K562 (cell line): ENCODE measurements around the gene GP2. TPM values are rescaled to one million over a fixed set of nuclear protein-coding genes. Genes with fewer than 3 reads are reported as not detected.

ENCODE experiments used
- ATAC-seq: fragments of 200-7000 bp; cut with Tn5 transposase; 3 replicates; pipeline ENCODE4 v1.9.1; 2020; ENCODE audit warnings: moderate library complexity
- BruUV-seq: library from RNA; stranded (reverse); fragments of 400-500 nt; replicated peaks from 2 replicates; lab custom pipeline; 2021; lab: Mats Ljungman, UMichigan
- CTCF ChIA-PET: fragments of 300-600 bp; formaldehyde crosslinking; extraction: SDS; loops from one replicate; lab custom pipeline; 2021; ENCODE audit warnings: low intra/inter-chr PET ratio; lab: Yijun Ruan, JAX
- POLR2A ChIA-PET: fragments of 300-600, 350-650 bp; sonication (Branson Sonifier 250); formaldehyde crosslinking; extraction: SDS; loops from one replicate; lab custom pipeline; 2021; ENCODE audit warnings: antibody characterized with exemption, inconsistent platforms; lab: Yijun Ruan, JAX
- DNase-seq, 4 experiments: peaks; one replicate each; pipeline versions ENCODE4 v3.0.0 to v3.0.0-alpha.2; 2011 to 2018; ENCODE audit warnings: low spot score in 3 of 4, mixed read lengths in 3 of 4; ENCODE audit errors: extremely low read depth in 1 of 4
- FAIRE-seq: peaks from 2 replicates; lab custom pipeline; 2011; peaks lifted over from hg19 to GRCh38; lab: Jason Lieb, UNC
- H2AFZ ChIP-seq: 2 replicates; pipeline ENCODE4 v1.6.0; 2011; ENCODE audit warnings: low read depth, low read length, control low read depth, inconsistent platforms
- H3K27ac ChIP-seq: fragments of 200-600 bp; 3 replicates; pipeline ENCODE4 v1.8.0; 2011; ENCODE audit warnings: low read depth, mild to moderate bottlenecking, control low read depth, inconsistent platforms, low read length, moderate library complexity, mixed read lengths; ENCODE audit errors: extremely low read depth
- H3K27me3 ChIP-seq, 2 experiments: fragments of 300-600 bp in 1 of 2; 2 replicates in 1 of 2; 3 replicates in 1 of 2; pipeline versions ENCODE4 v1.6.0 to v1.8.0; 2011; ENCODE audit warnings: inconsistent platforms in 2 of 2, low read length in 2 of 2, mild to moderate bottlenecking in 1 of 2, mixed read lengths in 1 of 2, moderate library complexity in 1 of 2; ENCODE audit not compliant: control insufficient read depth in 2 of 2, insufficient read depth in 2 of 2
- H3K36me3 ChIP-seq: fragments of 300-600 bp; 3 replicates; pipeline ENCODE4 v1.8.0; 2011; ENCODE audit warnings: mild to moderate bottlenecking, low read length, inconsistent platforms; ENCODE audit not compliant: control insufficient read depth, insufficient read depth
- H3K4me1 ChIP-seq, 2 experiments: fragments of 200-600 bp in 1 of 2; replicated peaks in 1 of 2; 2 replicates in 1 of 2; 3 replicates in 1 of 2; pipeline versions ENCODE4 v1.5.1 to v1.8.0; 2011; ENCODE audit warnings: inconsistent platforms in 2 of 2, low read length in 2 of 2, mild to moderate bottlenecking in 1 of 2, mixed read lengths in 1 of 2, moderate library complexity in 1 of 2; ENCODE audit not compliant: control insufficient read depth in 2 of 2, insufficient read depth in 2 of 2
- H3K4me2 ChIP-seq: 2 replicates; pipeline ENCODE4 v1.6.1; 2011; ENCODE audit warnings: low read length, control low read depth, inconsistent platforms, mixed read lengths; ENCODE audit not compliant: insufficient read depth
- H3K4me3 ChIP-seq: fragments of 200-600 bp; sonication (generic), shearing (Covaris generic); 2 replicates; pipeline ENCODE4 v1.5.1; 2016; ENCODE audit warnings: control low read depth, inconsistent platforms
- H3K79me2 ChIP-seq: fragments of 200-600 bp; 3 replicates; pipeline ENCODE4 v1.8.0; 2011; ENCODE audit warnings: low read length, inconsistent platforms; ENCODE audit not compliant: control insufficient read depth, insufficient read depth
- H3K9ac ChIP-seq, 2 experiments: 2 replicates each; pipeline versions ENCODE4 v1.6.0 to v1.6.1; 2011; ENCODE audit warnings: low read depth in 2 of 2, low read length in 2 of 2, control low read depth in 1 of 2, inconsistent platforms in 1 of 2, mild to moderate bottlenecking in 1 of 2, mixed read lengths in 1 of 2; ENCODE audit not compliant: insufficient read depth in 1 of 2
- H3K9me1 ChIP-seq: one replicate; pipeline ENCODE4 v1.6.0; 2011; ENCODE audit warnings: inconsistent platforms, mild to moderate bottlenecking, low read length, moderate library complexity; ENCODE audit not compliant: control insufficient read depth, insufficient read depth
- H3K9me3 ChIP-seq: replicated peaks from 2 replicates; pipeline ENCODE4 v1.5.1; 2011; ENCODE audit warnings: low read depth, low read length, inconsistent platforms; ENCODE audit not compliant: control insufficient read depth, insufficient read depth
- H4K20me1 ChIP-seq: replicated peaks from 2 replicates; pipeline ENCODE4 v1.6.1; 2011; ENCODE audit warnings: low read length, inconsistent platforms, mixed read lengths; ENCODE audit not compliant: control insufficient read depth, insufficient read depth
- ARHGAP35 ChIP-seq: fragments of 450-650 bp; IDR thresholded peaks from 2 replicates; pipeline ENCODE4 v1.6.1; 2018; ENCODE audit not compliant: partially characterized antibody
- ARID1B ChIP-seq: fragments of 450-650 bp; IDR thresholded peaks from 2 replicates; pipeline ENCODE4 v1.6.1; 2016; ENCODE audit warnings: antibody characterized with exemption, mild to moderate bottlenecking, inconsistent platforms
- CEBPG ChIP-seq, 3 experiments: fragments of 200-800 bp in 1 of 3; sonication (Bioruptor generic) in 1 of 3; sonication (generic) in 1 of 3; formaldehyde crosslinking in 1 of 3; IDR thresholded peaks in 2 of 3; conservative IDR thresholded peaks in 1 of 3; 2 replicates each; pipeline versions ENCODE4 v1.6.1 to v1.8.0; 2016 to 2022; ENCODE audit warnings: missing compliant biosample characterization in 2 of 3, missing genetic modification characterization in 2 of 3, mild to moderate bottlenecking in 1 of 3, missing genetic modification reagents in 1 of 3
- CREM ChIP-seq: IDR thresholded peaks from 2 replicates; pipeline ENCODE4 v1.6.1; 2014; ENCODE audit warnings: antibody characterized with exemption, low read depth
- ETV1 ChIP-seq: fragments of 450-650 bp; conservative IDR thresholded peaks from 2 replicates; pipeline ENCODE4 v1.6.1; 2016; ENCODE audit warnings: missing genetic modification characterization, control low read depth, low read depth, missing compliant biosample characterization
- FOS ChIP-seq: IDR thresholded peaks from 3 replicates; pipeline ENCODE4 v1.6.1; 2011; ENCODE audit not compliant: insufficient read length; ENCODE audit errors: extremely low read depth
- KHSRP ChIP-seq: fragments of 450-650 bp; IDR thresholded peaks from 2 replicates; pipeline ENCODE4 v1.6.1; 2017
- KLF1 ChIP-seq: fragments of 450-650 bp; IDR thresholded peaks from 2 replicates; pipeline ENCODE4 v1.6.1; 2016; ENCODE audit warnings: missing genetic modification characterization, missing compliant biosample characterization
- PCBP2 ChIP-seq: fragments of 200-400 bp; formaldehyde crosslinking; IDR thresholded peaks from 2 replicates; pipeline ENCODE4 v1.6.1; 2018; ENCODE audit warnings: low read length, low read depth, mild to moderate bottlenecking, moderate library complexity; ENCODE audit not compliant: poor library complexity, severe bottlenecking
- POLR2AphosphoS2 ChIP-seq: IDR thresholded peaks from 2 replicates; pipeline ENCODE4 v1.6.1; 2012; ENCODE audit warnings: low read length, improper control_type of control experiment
- PRMT5 ChIP-seq: sonication (generic); formaldehyde crosslinking; IDR thresholded peaks from 2 replicates; pipeline ENCODE4 v1.5.0; 2020; ENCODE audit warnings: missing genetic modification reagents
- RBBP5 ChIP-seq: fragments of 200-600 bp; sonication (generic); IDR thresholded peaks from 2 replicates; pipeline ENCODE4 v1.6.1; 2012; ENCODE audit warnings: borderline replicate concordance, mild to moderate bottlenecking, low read length, control low read depth, inconsistent platforms; ENCODE audit not compliant: insufficient read depth, poor library complexity, severe bottlenecking
- SMARCC2 ChIP-seq: fragments of 450-650 bp; IDR thresholded peaks from 2 replicates; pipeline ENCODE4 v1.6.1; 2017; ENCODE audit warnings: antibody characterized with exemption, moderate library complexity, mild to moderate bottlenecking, low read depth
- TSC22D4 ChIP-seq: fragments of 450-650 bp; IDR thresholded peaks from 2 replicates; pipeline ENCODE4 v1.6.1; 2016; ENCODE audit warnings: missing genetic modification characterization, missing biosample characterization, control low read depth
- ZFP1 ChIP-seq: fragments of 450-650 bp; formaldehyde crosslinking; IDR thresholded peaks from 2 replicates; pipeline ENCODE4 v1.4.0; 2020; ENCODE audit warnings: mild to moderate bottlenecking, mixed read lengths
- ZNF408 ChIP-seq: fragments of 250-450 bp; sonication (Bioruptor Pico); IDR thresholded peaks from 2 replicates; pipeline ENCODE4 v1.4.0; 2020; ENCODE audit warnings: low read depth, mild to moderate bottlenecking, moderate library complexity
- ZNF75A ChIP-seq: fragments of 450-650 bp; formaldehyde crosslinking; IDR thresholded peaks from 2 replicates; pipeline ENCODE4 v1.4.0; 2020; ENCODE audit warnings: mild to moderate bottlenecking
- WGBS: fragments of 100-300 bp; shearing (Covaris generic); methylation state at CpG from one replicate; pipeline ENCODE4 v1.1.6; 2016; ENCODE audit warnings: low coverage, mixed read lengths; ENCODE audit not compliant: insufficient coverage; ENCODE audit errors: missing lambda C conversion rate; 5-methylcytosine and 5-hydroxymethylcytosine counted together
- in situ Hi-C: fragments of 300-500 bp; cut with MboI; formaldehyde crosslinking; loops from 4 replicates; pipeline ENCODE4 v1.15.0; 2018; ENCODE audit warnings: inconsistent platforms, mixed read lengths
- intact Hi-C: fragments of 100-400 bp; cut with micrococcal nuclease; formaldehyde crosslinking; loops from 2 replicates; pipeline ENCODE4 v1.14.2; 2022
- polyA plus RNA-seq, 8 experiments: library from polyadenylated mRNA; depleted of rRNA in 4 of 8; stranded (reverse) in 5 of 8; unstranded in 3 of 8; fragments of >200 nt; fragmentation: Nextera tagmentation in 2 of 8; fragmentation: Illumina TruSeq in 1 of 8; extraction: Ambion mirVana in 2 of 8; extraction: Trizol in 1 of 8; gene quantifications; 2 replicates each; pipeline versions ENCODE4 v1.2.1 to v1.2.3, GENCODE V29; 2011 to 2014; ENCODE audit warnings: inconsistent platforms in 1 of 8, missing spikeins in 1 of 8
- total RNA-seq, 7 experiments: library from RNA; depleted of rRNA in 6 of 7; stranded (reverse); fragments of >200 nt in 6 of 7; fragmentation: Illumina TruSeq in 2 of 7; extraction: Trizol in 2 of 7; gene quantifications; 2 replicates each; pipeline versions ENCODE4 v1.2.1 to v1.2.3, GENCODE V29; 2011 to 2021; ENCODE audit warnings: low replicate concordance in 1 of 7
- TF ChIP-seq, protein P1 (sequence below): fragments of 450-650 bp; IDR thresholded peaks from 2 replicates; pipeline ENCODE4 v1.6.1; 2016; ENCODE audit warnings: missing biosample characterization, missing genetic modification characterization
- TF ChIP-seq, protein P2 (sequence below): sonication (generic); formaldehyde crosslinking; IDR thresholded peaks from 2 replicates; pipeline ENCODE4 v1.9.0; 2022; ENCODE audit warnings: mild to moderate bottlenecking, missing genetic modification reagents
- TF ChIP-seq, protein P3 (sequence below): fragments of 250-450 bp; sonication (Bioruptor Pico); IDR thresholded peaks from 2 replicates; pipeline ENCODE4 v1.8.0; 2022; ENCODE audit warnings: inconsistent platforms, mild to moderate bottlenecking, moderate library complexity, borderline replicate concordance

Gene GP2
- total and polyA plus RNA-seq, 9 of the 15 experiments (the other 6 are each of a cell fraction or from before 2014, with no cell fraction given), result 5.9 TPM; not detected in 8

DNA sequence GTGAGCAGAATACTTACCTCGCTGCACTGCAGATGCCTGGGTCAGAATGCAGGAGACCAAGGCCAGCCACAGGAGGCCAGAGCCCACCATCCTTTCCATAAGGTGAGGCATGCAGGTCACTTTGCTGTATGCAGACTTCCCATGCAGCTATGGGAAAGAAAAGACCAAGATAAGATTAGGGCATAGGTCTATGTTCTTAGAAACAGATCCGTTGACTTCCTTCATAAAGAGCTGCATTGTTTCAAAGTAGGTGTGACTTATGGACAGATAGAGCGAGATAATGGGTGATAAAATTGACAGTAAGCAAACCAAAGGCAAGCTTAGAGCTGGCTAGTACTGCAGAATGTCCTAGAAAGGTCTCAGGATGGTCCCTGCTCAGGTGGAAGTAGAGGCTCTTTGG lies 992 bp downstream of the GP2 start:
- Histone ChIP-seq H4K20me1 (no peaks in the 10 kb centered on the region), H2AFZ (no peak overlapping the region), H3K4me3 (no peak overlapping the region), H3K27me3 (peaks cover 0 to 12% of the 10 kb centered on the region in 2 experiments; a peak in 2 of 5 replicates), H3K9me3 (no peaks in the 10 kb centered on the region), H3K4me1 (no peaks in the 10 kb centered on the region), H3K79me2 (no peaks in the 10 kb centered on the region), H3K27ac (no peak overlapping the region), H3K4me2 (no peak overlapping the region), H3K9ac (no peak overlapping the region), H3K36me3 (no peaks in the 10 kb centered on the region), H3K9me1 (no peaks in the 10 kb centered on the region)
- FAIRE-seq, result no peak
- BruUV-seq, result no TSS peak
- CTCF ChIA-PET, result no interaction called here
- no peak for DNase-seq
- ATAC-seq, result no peak
- 0% methylated on average over 3 of the region's 3 CpGs for WGBS
- in situ Hi-C loops, result no loop called here
- intact Hi-C loops, result no loop called here
- TF ChIP-seq ZNF408 (no peak), POLR2AphosphoS2 (no peak), CEBPG (CRISPR knock-in tag; IDR thresholded peaks at IDR 0.05) (no peak), CEBPG (tag; conservative IDR thresholded peaks at IDR 0.05 in 1 of 2, IDR thresholded peaks at IDR 0.05 in 1 of 2) (no peak), TSC22D4 (tag) (no peak), PCBP2 (no peak), ZFP1 (no peak), KHSRP (no peak), PRMT5 (CRISPR knock-in tag) (no peak), RBBP5 (no peak), SMARCC2 (no peak), FOS (no peak), ETV1 (tag) (no peak), CREM (no peak), ARHGAP35 (no peak), ZNF75A (CRISPR knock-in tag) (no peak), ARID1B (no peak), KLF1 (no peak)
- TF ChIP-seq, protein P1, sequence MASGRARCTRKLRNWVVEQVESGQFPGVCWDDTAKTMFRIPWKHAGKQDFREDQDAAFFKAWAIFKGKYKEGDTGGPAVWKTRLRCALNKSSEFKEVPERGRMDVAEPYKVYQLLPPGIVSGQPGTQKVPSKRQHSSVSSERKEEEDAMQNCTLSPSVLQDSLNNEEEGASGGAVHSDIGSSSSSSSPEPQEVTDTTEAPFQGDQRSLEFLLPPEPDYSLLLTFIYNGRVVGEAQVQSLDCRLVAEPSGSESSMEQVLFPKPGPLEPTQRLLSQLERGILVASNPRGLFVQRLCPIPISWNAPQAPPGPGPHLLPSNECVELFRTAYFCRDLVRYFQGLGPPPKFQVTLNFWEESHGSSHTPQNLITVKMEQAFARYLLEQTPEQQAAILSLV (tag), result no peak
- TF ChIP-seq, protein P2, sequence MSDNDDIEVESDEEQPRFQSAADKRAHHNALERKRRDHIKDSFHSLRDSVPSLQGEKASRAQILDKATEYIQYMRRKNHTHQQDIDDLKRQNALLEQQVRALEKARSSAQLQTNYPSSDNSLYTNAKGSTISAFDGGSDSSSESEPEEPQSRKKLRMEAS (CRISPR knock-in tag), result no peak
- TF ChIP-seq, protein P3, sequence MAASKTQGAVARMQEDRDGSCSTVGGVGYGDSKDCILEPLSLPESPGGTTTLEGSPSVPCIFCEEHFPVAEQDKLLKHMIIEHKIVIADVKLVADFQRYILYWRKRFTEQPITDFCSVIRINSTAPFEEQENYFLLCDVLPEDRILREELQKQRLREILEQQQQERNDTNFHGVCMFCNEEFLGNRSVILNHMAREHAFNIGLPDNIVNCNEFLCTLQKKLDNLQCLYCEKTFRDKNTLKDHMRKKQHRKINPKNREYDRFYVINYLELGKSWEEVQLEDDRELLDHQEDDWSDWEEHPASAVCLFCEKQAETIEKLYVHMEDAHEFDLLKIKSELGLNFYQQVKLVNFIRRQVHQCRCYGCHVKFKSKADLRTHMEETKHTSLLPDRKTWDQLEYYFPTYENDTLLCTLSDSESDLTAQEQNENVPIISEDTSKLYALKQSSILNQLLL (CRISPR knock-in tag), result no peak
- POLR2A ChIA-PET, result no interaction called here
